H1 (cell line): ENCODE measurements around the gene CYP2S1. TPM values are rescaled to one million over a fixed set of nuclear protein-coding genes. Genes with fewer than 3 reads are reported as not detected.
A peak's percentile ranks its signal among the peaks of the same experiment; 100 is the strongest.

ENCODE experiments used
- CTCF ChIA-PET: fragments of 300-600 bp; sonication (Branson Sonifier 250); formaldehyde crosslinking; loops from one replicate; lab custom pipeline; 2021; ENCODE audit not compliant: partially characterized antibody; lab: Charles Lee
- POLR2A ChIA-PET: fragments of 300-600 bp; sonication (Branson Sonifier 250); formaldehyde crosslinking; loops from one replicate; lab custom pipeline; 2021; ENCODE audit warnings: inconsistent platforms; ENCODE audit not compliant: partially characterized antibody; lab: Charles Lee
- DNase-seq, 2 experiments: peaks; one replicate each; pipeline versions ENCODE4 v3.0.0 to v3.0.0-alpha.2; 2010 to 2022; ENCODE audit warnings: low spot score in 2 of 2, low read depth in 1 of 2, mixed read lengths in 1 of 2
- FAIRE-seq: peaks from 2 replicates; lab custom pipeline; 2011; peaks lifted over from hg19 to GRCh38; lab: Jason Lieb, UNC
- H2AFZ ChIP-seq: 2 replicates; pipeline ENCODE4 v1.8.1; 2012; ENCODE audit warnings: low read length, inconsistent platforms
- H2AK5ac ChIP-seq: 2 replicates; pipeline ENCODE4 v1.6.1; 2013; ENCODE audit warnings: low read depth, low read length
- H2BK120ac ChIP-seq: replicated peaks from 2 replicates; pipeline ENCODE3; 2013; ENCODE audit warnings: low read depth, low read length, inconsistent platforms
- H2BK12ac ChIP-seq: 2 replicates; pipeline ENCODE4 v1.6.1; 2013; ENCODE audit warnings: low read depth, low read length
- H2BK15ac ChIP-seq: 2 replicates; pipeline ENCODE4 v1.6.1; 2013; ENCODE audit warnings: low read length
- H2BK20ac ChIP-seq: 2 replicates; pipeline ENCODE4 v1.6.1; 2013; ENCODE audit warnings: low read length
- H2BK5ac ChIP-seq: 2 replicates; pipeline ENCODE4 v1.6.1; 2013; ENCODE audit warnings: low read depth, low read length
- H3K14ac ChIP-seq: 2 replicates; pipeline ENCODE4 v1.6.1; 2013; ENCODE audit warnings: inconsistent platforms; ENCODE audit not compliant: insufficient read length
- H3K18ac ChIP-seq: 2 replicates; pipeline ENCODE4 v1.6.1; 2013; ENCODE audit warnings: low read length; ENCODE audit errors: extremely low read depth
- H3K23ac ChIP-seq: 2 replicates; pipeline ENCODE4 v1.6.1; 2013; ENCODE audit warnings: inconsistent platforms; ENCODE audit not compliant: insufficient read length
- H3K23me2 ChIP-seq: 2 replicates; pipeline ENCODE4 v1.6.1; 2013; ENCODE audit warnings: low read depth, low read length
- H3K27ac ChIP-seq: 2 replicates; pipeline ENCODE4 v1.6.1; 2011; ENCODE audit warnings: low read depth, low read length, inconsistent platforms
- H3K27me3 ChIP-seq, 4 experiments: replicated peaks in 1 of 4; 1 replicate in 1 of 4; 2 replicates in 3 of 4; pipeline versions ENCODE4 v1.6.1 to v1.8.1; 2011 to 2013; ENCODE audit warnings: low read length in 3 of 4, mild to moderate bottlenecking in 3 of 4, inconsistent platforms in 2 of 4, mixed read lengths in 2 of 4, moderate library complexity in 1 of 4; ENCODE audit not compliant: control insufficient read depth in 3 of 4, insufficient read depth in 3 of 4; ENCODE audit errors: extremely low read depth in 1 of 4
- H3K36me3 ChIP-seq, 4 experiments: 2 replicates each; pipeline versions ENCODE4 v1.6.1 to v1.8.1; 2011 to 2013; ENCODE audit warnings: mild to moderate bottlenecking in 4 of 4, low read length in 3 of 4, moderate library complexity in 2 of 4, control low read depth in 1 of 4, inconsistent platforms in 1 of 4; ENCODE audit not compliant: insufficient read depth in 4 of 4, control insufficient read depth in 2 of 4
- H3K4ac ChIP-seq: replicated peaks from 2 replicates; pipeline ENCODE3; 2013; ENCODE audit warnings: low read length, low read depth, mixed read lengths, inconsistent platforms; ENCODE audit not compliant: insufficient read length
- H3K4me1 ChIP-seq, 4 experiments: replicated peaks in 1 of 4; 1 replicate in 1 of 4; 2 replicates in 3 of 4; pipeline versions ENCODE4 v1.6.1 to v1.8.1; 2011 to 2013; ENCODE audit warnings: low read length in 3 of 4, inconsistent platforms in 2 of 4, mixed read lengths in 1 of 4; ENCODE audit not compliant: insufficient read depth in 4 of 4, control insufficient read depth in 3 of 4
- H3K4me2 ChIP-seq, 2 experiments: 2 replicates each; pipeline versions ENCODE4 v1.6.1 to v1.8.1; 2011 to 2013; ENCODE audit warnings: low read depth in 2 of 2, low read length in 2 of 2, control low read depth in 1 of 2, inconsistent platforms in 1 of 2, mild to moderate bottlenecking in 1 of 2; ENCODE audit not compliant: insufficient read depth in 1 of 2
- H3K4me3 ChIP-seq, 4 experiments: fragments of 200-600, 300-600 bp in 1 of 4; sonication (generic), shearing (Covaris generic), sonication (Bioruptor Twin) in 1 of 4; 2 replicates each; pipeline versions ENCODE4 v1.5.1 to v1.8.1; 2011 to 2016; ENCODE audit warnings: low read length in 4 of 4, low read depth in 3 of 4, control low read depth in 2 of 4, inconsistent platforms in 2 of 4, mild to moderate bottlenecking in 2 of 4, mixed read lengths in 1 of 4, moderate library complexity in 1 of 4; ENCODE audit not compliant: insufficient read depth in 2 of 4; ENCODE audit errors: extremely low read depth in 1 of 4
- H3K56ac ChIP-seq: replicated peaks from 2 replicates; pipeline ENCODE3; 2013; ENCODE audit warnings: low read depth, mild to moderate bottlenecking, mixed read lengths, low read length, inconsistent platforms; ENCODE audit not compliant: insufficient read length
- H3K79me1 ChIP-seq: 2 replicates; pipeline ENCODE4 v1.6.1; 2013; ENCODE audit warnings: low read depth, low read length, control low read depth
- H3K79me2 ChIP-seq, 2 experiments: 2 replicates each; pipeline versions ENCODE4 v1.6.1 to v1.8.1; 2012 to 2013; ENCODE audit warnings: low read length in 2 of 2, mild to moderate bottlenecking in 2 of 2, inconsistent platforms in 1 of 2; ENCODE audit not compliant: insufficient read depth in 2 of 2, control insufficient read depth in 1 of 2
- H3K9ac ChIP-seq, 4 experiments: replicated peaks in 1 of 4; 1 replicate in 1 of 4; 2 replicates in 3 of 4; pipeline versions ENCODE4 v1.6.1 to v1.8.1; 2011 to 2013; ENCODE audit warnings: low read depth in 3 of 4, low read length in 3 of 4, control low read depth in 2 of 4, mild to moderate bottlenecking in 2 of 4, moderate library complexity in 2 of 4, inconsistent platforms in 1 of 4; ENCODE audit errors: extremely low read depth in 1 of 4
- H3K9me3 ChIP-seq, 2 experiments: 2 replicates each; pipeline versions ENCODE4 v1.6.1 to v1.8.1; 2012 to 2013; ENCODE audit warnings: mild to moderate bottlenecking in 2 of 2, moderate library complexity in 2 of 2, control low read depth in 1 of 2, inconsistent platforms in 1 of 2, low read depth in 1 of 2, low read length in 1 of 2, mixed read lengths in 1 of 2; ENCODE audit not compliant: insufficient read depth in 2 of 2
- H4K20me1 ChIP-seq, 2 experiments: replicated peaks in 1 of 2; 2 replicates each; pipeline versions ENCODE3 to v1.8.1; 2011 to 2013; ENCODE audit warnings: inconsistent platforms in 2 of 2, low read length in 2 of 2, mild to moderate bottlenecking in 1 of 2; ENCODE audit not compliant: insufficient read depth in 2 of 2, control insufficient read depth in 1 of 2
- H4K5ac ChIP-seq: 2 replicates; pipeline ENCODE4 v1.6.1; 2013; ENCODE audit warnings: low read length, low read depth, mixed read lengths, inconsistent platforms; ENCODE audit not compliant: insufficient read length
- H4K8ac ChIP-seq: 2 replicates; pipeline ENCODE4 v1.8.0; 2013; ENCODE audit warnings: mild to moderate bottlenecking, moderate library complexity, low read length, inconsistent platforms; ENCODE audit not compliant: insufficient read depth; ENCODE audit errors: extremely low read depth
- H4K91ac ChIP-seq: replicated peaks from 2 replicates; pipeline ENCODE3; 2013; ENCODE audit warnings: low read length, mixed read lengths, inconsistent platforms; ENCODE audit not compliant: insufficient read length
- BRCA1 ChIP-seq: IDR thresholded peaks from 2 replicates; pipeline ENCODE4 v1.6.1; 2012; ENCODE audit warnings: low read depth, low read length, improper control_type of control experiment
- CBX8 ChIP-seq: fragments of 300-800, 300-1000 bp; sonication (generic); IDR thresholded peaks from 2 replicates; pipeline ENCODE4 v1.7.1; 2016; ENCODE audit warnings: low read depth, low read length, borderline replicate concordance
- CTCF ChIP-seq, 3 experiments: IDR thresholded peaks; 1 replicate in 2 of 3; 2 replicates in 1 of 3; pipeline versions ENCODE4 v1.5.1 to v1.6.1; 2011; ENCODE audit warnings: low read length in 3 of 3, mild to moderate bottlenecking in 3 of 3, inconsistent platforms in 2 of 3, low read depth in 1 of 3, moderate library complexity in 1 of 3; ENCODE audit not compliant: insufficient read depth in 1 of 3; ENCODE audit errors: control extremely low read depth in 1 of 3
- EGR1 ChIP-seq: IDR thresholded peaks from 2 replicates; pipeline ENCODE4 v1.6.1; 2011; ENCODE audit warnings: low read depth, low read length, borderline replicate concordance
- FOSL1 ChIP-seq: IDR thresholded peaks from 2 replicates; pipeline ENCODE4 v1.6.1; 2011; ENCODE audit warnings: mild to moderate bottlenecking, low read depth, low read length, moderate library complexity; ENCODE audit not compliant: insufficient read depth
- GABPA ChIP-seq: IDR thresholded peaks from 2 replicates; pipeline ENCODE4 v1.6.1; 2011; ENCODE audit warnings: mild to moderate bottlenecking, low read length, moderate library complexity, borderline replicate concordance; ENCODE audit not compliant: insufficient read depth
- JUN ChIP-seq: IDR thresholded peaks from 2 replicates; pipeline ENCODE4 v1.6.1; 2011; ENCODE audit warnings: low read depth, mild to moderate bottlenecking, improper control_type of control experiment, low read length
- MAFK ChIP-seq: IDR thresholded peaks from 2 replicates; pipeline ENCODE4 v1.6.1; 2012; ENCODE audit warnings: low read depth, mild to moderate bottlenecking, improper control_type of control experiment, low read length
- POLR2AphosphoS5 ChIP-seq: IDR thresholded peaks from 2 replicates; pipeline ENCODE4 v1.6.1; 2011; ENCODE audit warnings: low read depth, low read length
- SRF ChIP-seq: IDR thresholded peaks from 2 replicates; pipeline ENCODE4 v1.6.1; 2011; ENCODE audit warnings: mild to moderate bottlenecking, low read depth, low read length, moderate library complexity
- TEAD4 ChIP-seq: IDR thresholded peaks from 2 replicates; pipeline ENCODE4 v1.6.1; 2012; ENCODE audit warnings: low read depth, low read length, inconsistent platforms, mixed read lengths
- YY1 ChIP-seq: IDR thresholded peaks from 2 replicates; pipeline ENCODE4 v1.6.1; 2011; ENCODE audit warnings: low read depth, mild to moderate bottlenecking, low read length
- WGBS, 2 experiments: shearing (Covaris generic) in 1 of 2; methylation state at CpG; one replicate each; pipeline versions ENCODE4 v1.1.6 to v1.1.7; 2013 to 2015; ENCODE audit warnings: low lambda C conversion rate in 2 of 2, mixed read lengths in 2 of 2, inconsistent platforms in 1 of 2, low coverage in 1 of 2, missing lambda C conversion rate in 1 of 2; ENCODE audit not compliant: insufficient replicate concordance in 2 of 2, insufficient coverage in 1 of 2, insufficient read length in 1 of 2; ENCODE audit errors: extremely low coverage in 1 of 2, missing lambda C conversion rate in 1 of 2; 5-methylcytosine and 5-hydroxymethylcytosine counted together
- polyA plus RNA-seq, 7 experiments: library from polyadenylated mRNA; depleted of rRNA in 3 of 7; stranded (reverse) in 5 of 7; unstranded in 2 of 7; fragments of >200 nt in 5 of 7; fragments of 200-250 nt in 2 of 7; gene quantifications; 1 replicate in 5 of 7; 2 replicates in 1 of 7; 4 replicates in 1 of 7; pipeline versions ENCODE4 v1.2.1 to v1.2.3, GENCODE V29; 2011 to 2013; ENCODE audit warnings: missing spikeins in 2 of 7, mixed read lengths in 2 of 7
- total RNA-seq: library from RNA; stranded (reverse); fragmentation: NEBNext Ultra II Directional; extraction: Animal tissue kit (Norgen Biotek cat#: 25700); gene quantifications from 2 replicates; pipeline ENCODE4 v1.2.1, GENCODE V29; 2021

The CYP2S1 gene
- total and polyA plus RNA-seq, 2 of the 8 experiments (the other 6 are each of a cell fraction or from before 2014, with no cell fraction given) = 97.9 to 245 TPM

GRCh38 chr19:41161903-41162302 is 31.1 kb upstream of the CYP2S1 start:
- no peak overlapping the region for H3K4me3 ChIP-seq
- H4K5ac ChIP-seq = no peak overlapping the region
- no peak overlapping the region for H4K8ac ChIP-seq
- H3K14ac ChIP-seq = no peak overlapping the region
- H3K4me2 ChIP-seq = no peak overlapping the region
- H3K9me3 ChIP-seq = no peaks in the 10 kb centered on the region
- WGBS, 2 experiments = 88% methylated on average over 5 of the region's 5 CpGs; no CpG with 5 or more reads in 1 of the 2 experiments
- H2BK15ac ChIP-seq = no peak overlapping the region
- no peaks in the 10 kb centered on the region for H3K27me3 ChIP-seq
- FAIRE-seq (peak; percentile 36), DNase-seq (peak in 1 of 2 experiments; percentile 89)
- no peak overlapping the region for H2AFZ ChIP-seq
- no peak overlapping the region for H4K91ac ChIP-seq
- H3K9ac ChIP-seq = no peak overlapping the region
- no peak overlapping the region for H3K18ac ChIP-seq
- no peak overlapping the region for H3K27ac ChIP-seq
- no peaks in the 10 kb centered on the region for H3K23me2 ChIP-seq
- POLR2A ChIA-PET = interaction anchor here (0.9 kb wide), 1 partner anchor 26 kb away, joined by 3 read pairs; no protein-coding TSS in a partner anchor
- no peaks in the 10 kb centered on the region for H3K79me1 ChIP-seq
- H3K56ac ChIP-seq = no peak overlapping the region
- H3K79me2 ChIP-seq = no peaks in the 10 kb centered on the region
- H2BK12ac ChIP-seq = no peak overlapping the region
- H3K23ac ChIP-seq = no peak overlapping the region
- no peak overlapping the region for H2AK5ac ChIP-seq
- no peaks in the 10 kb centered on the region for H4K20me1 ChIP-seq
- no peak overlapping the region for H2BK120ac ChIP-seq
- no peaks in the 10 kb centered on the region for H3K36me3 ChIP-seq
- no peak overlapping the region for H2BK20ac ChIP-seq
- H3K4ac ChIP-seq = no peak overlapping the region
- peaks cover 0 to 4% (median 2%) of the 10 kb centered on the region in 4 experiments; a peak in 3 of 7 replicates for H3K4me1 ChIP-seq
- H2BK5ac ChIP-seq = no peak overlapping the region
- CTCF ChIA-PET = interaction anchor here (0.6 to 1.3 kb wide), 15 partner anchors 9 to 471 kb away, joined by 3 to 8 read pairs (median 4); no protein-coding TSS in a partner anchor
- TF ChIP-seq CTCF (IDR thresholded peaks at IDR 0.05; ENCODE audit: control extremely low read depth in 1 of 3, insufficient read depth in 1 of 3, low read depth in 1 of 3, low read length in 3 of 3) (peak; percentile 72 to 77 (median 75)), MAFK (no peak), JUN (no peak), SRF (no peak), TEAD4 (no peak), CBX8 (no peak), BRCA1 (no peak), YY1 (no peak), GABPA (no peak), POLR2AphosphoS5 (no peak), FOSL1 (no peak), EGR1 (peak; percentile 56; the same call in 1 of the 2 replicates)
